Heart right ventricle (tissue), 16 donors: ENCODE results near the gene MGMT. TPM values are rescaled to one million over a fixed set of nuclear protein-coding genes. Genes with fewer than 3 reads are reported as not detected.

ENCODE experiments used
- ATAC-seq, 8 donors: fragments of 200-7000 bp; cut with Tn5 transposase; one replicate each; pipeline ENCODE4 v1.9.1; 2020; ENCODE audit warnings: mild to moderate bottlenecking in 8 of 8, moderate library complexity in 8 of 8, moderate number of reproducible peaks in 1 of 8
- DNase-seq, 2 donors: peaks; one replicate each; pipeline ENCODE4 v3.0.0-alpha.2; 2020
- H3K27ac ChIP-seq, 10 donors: fragments of 200-600 bp; sonication (generic) in 2 of 10; one replicate each; pipeline versions ENCODE4 v1.5.0 to v1.8.0; 2020 to 2022; ENCODE audit warnings: mild to moderate bottlenecking in 3 of 10
- H3K27me3 ChIP-seq, 7 donors: fragments of 200-600 bp; one replicate each; pipeline ENCODE4 v1.8.0; 2021 to 2022; ENCODE audit warnings: mild to moderate bottlenecking in 2 of 7
- H3K36me3 ChIP-seq, 9 donors: fragments of 200-600 bp; sonication (generic) in 1 of 9; one replicate each; pipeline versions ENCODE4 v1.5.0 to v1.8.0; 2020 to 2022; ENCODE audit warnings: mild to moderate bottlenecking in 2 of 9
- H3K4me1 ChIP-seq, 9 donors: fragments of 200-600 bp; sonication (generic) in 1 of 9; one replicate each; pipeline versions ENCODE4 v1.5.0 to v1.8.0; 2020 to 2022; ENCODE audit warnings: mild to moderate bottlenecking in 4 of 9
- H3K4me3 ChIP-seq, 10 donors: fragments of 200-600 bp; sonication (generic) in 2 of 10; one replicate each; pipeline versions ENCODE4 v1.5.0 to v1.8.0; 2020 to 2022; ENCODE audit warnings: mild to moderate bottlenecking in 7 of 10, moderate library complexity in 2 of 10
- H3K9me3 ChIP-seq, 11 donors: fragments of 200-600 bp in 10 of 11; sonication (generic) in 2 of 11; one replicate each; pipeline versions ENCODE4 v1.5.0 to v1.8.0; 2013 to 2022; ENCODE audit warnings: mild to moderate bottlenecking in 2 of 11, control low read depth in 1 of 11, moderate library complexity in 1 of 11
- CTCF ChIP-seq, 9 donors: fragments of 200-600 bp; sonication (generic) in 2 of 9; IDR thresholded peaks; one replicate each; pipeline versions ENCODE4 v1.5.0 to v1.8.0; 2021 to 2022; ENCODE audit warnings: antibody characterized with exemption in 9 of 9, mild to moderate bottlenecking in 5 of 9, moderate library complexity in 1 of 9
- WGBS, 2 donors: extraction: QIAGEN DNeasy Blood & Tissue Kit; methylation state at CpG; one replicate each; pipeline ENCODE4 v1.1.7; 2013; ENCODE audit warnings: inconsistent platforms in 1 of 2; 5-methylcytosine and 5-hydroxymethylcytosine counted together
- intact Hi-C, 10 donors: fragments of 100-400 bp; cut with DNase I; formaldehyde crosslinking; loops; one replicate each; pipeline versions ENCODE4 v1.11.1 to v1.14.2; 2022
- polyA plus RNA-seq, 2 donors: library from polyadenylated mRNA; stranded (reverse); fragments of 200-250 nt; gene quantifications; one replicate each; pipeline ENCODE4 v1.2.3, GENCODE V29; 2013
- total RNA-seq, 10 donors: library from RNA; stranded (reverse); fragmentation: NEBNext Ultra II Directional in 3 of 10; extraction: Animal tissue kit (Norgen Biotek cat#: 25700) in 3 of 10; gene quantifications; one replicate each; pipeline versions ENCODE4 v1.2.1 to v1.2.4, GENCODE V29; 2021 to 2023
- donor health status: Arrhythmogenic right ventricular cardiomyopathy.
- donor health status: ischemic (EF 13 %, LVEDD 7.1; RV severe dilation, severe dysfunction).
- donor health status: healthy with polysubstance abuse.
- donor health status: DM: no; HTN: yes; CAD: no.
- donor health status: DM: no; HTN: no; CAD: no.
- donor health status: ischemic (EF 25% LVEDD 6.9; RV normal size, moderate dysfunction).
- donor health status: ischemic (EF 25% LVEDD 5.7; RV mildly dilated, moderate dysfunction).
- donor health status: healthy.
- donor health status: DM: yes; HTN: yes; CAD: no.
- donor health status: Ischemic cardiomyopathy.
- donor health status: ischemic (EF 35%, LVEDD 5.7; RV mildly dilated, moderate dysfunction).
- donor health status: nonischemic (EF 11% LVEDD 7.7; RV severe dilation, severe dysfunction).
- donor health status: DM: yes; HTN: yes; CAD: no.
- donor health status: PGD.
- donor health status: ischemic (EF 29% LVEDD 5.4; RV normal size, mild dysfunction).
- donor health status: nonischemic (EF 23%, LVEDD 6.1; RV moderate dilation, normal function).

The MGMT gene
- total and polyA plus RNA-seq, 12 donors = 8.4 to 17.8 (median 12.9) TPM

- H3K4me3 ChIP-seq = no peak overlapping the region
- no peaks in the 10 kb centered on the region for H3K4me1 ChIP-seq
- no peaks in the 10 kb centered on the region for H3K36me3 ChIP-seq
- peaks cover 0 to 26% (median 0%) of the 10 kb centered on the region in 11 donors for H3K9me3 ChIP-seq
- 76 to 85% methylated on average over 5 of the region's 5 CpGs for WGBS, 2 donors
- DNase-seq (no peak), ATAC-seq (no peak)
- intact Hi-C loops = no loop called here
- H3K27ac ChIP-seq = no peak overlapping the region
- H3K27me3 ChIP-seq = no peaks in the 10 kb centered on the region
- TF ChIP-seq CTCF (IDR thresholded peaks at IDR 0.05) = no peak
Measured at GRCh38 chr10:129787557-129787956, 320.5 kb downstream of the MGMT start.

- Histone ChIP-seq H3K36me3 (no peaks in the 10 kb centered on the region), H3K4me3 (no peak overlapping the region), H3K9me3 (peaks cover 0 to 26% (median 0%) of the 10 kb centered on the region in 11 donors), H3K4me1 (no peaks in the 10 kb centered on the region), H3K27me3 (no peaks in the 10 kb centered on the region), H3K27ac (no peak overlapping the region)
- no peak for ATAC-seq
- intact Hi-C loops = no loop called here
- DNase-seq = no peak
- WGBS, 2 donors = 83 to 91% methylated on average over 10 of the region's 10 CpGs
- TF ChIP-seq CTCF (IDR thresholded peaks at IDR 0.05) = no peak
Measured at GRCh38 chr10:129788215-129788614, 321.2 kb downstream of the MGMT start.

- Histone ChIP-seq H3K36me3 (no peaks in the 10 kb centered on the region), H3K27me3 (no peaks in the 10 kb centered on the region), H3K4me3 (no peak overlapping the region), H3K9me3 (peaks cover 0 to 32% (median 0%) of the 10 kb centered on the region in 11 donors), H3K27ac (no peak overlapping the region), H3K4me1 (no peaks in the 10 kb centered on the region)
- intact Hi-C loops = no loop called here
- no peak for TF ChIP-seq CTCF (IDR thresholded peaks at IDR 0.05)
- no peak for DNase-seq
- ATAC-seq = no peak
- 75 to 76% methylated on average over 17 of the region's 17 CpGs for WGBS, 2 donors
Measured at GRCh38 chr10:129790715-129791446, 323.8 kb downstream of the MGMT start.

- WGBS, 2 donors = 94 to 98% methylated on average over 7 of the region's 7 CpGs
- Histone ChIP-seq H3K27me3 (no peaks in the 10 kb centered on the region), H3K36me3 (no peaks in the 10 kb centered on the region), H3K4me3 (no peak overlapping the region), H3K9me3 (peaks cover 0 to 32% (median 0%) of the 10 kb centered on the region in 11 donors), H3K27ac (no peak overlapping the region), H3K4me1 (no peaks in the 10 kb centered on the region)
- TF ChIP-seq CTCF (IDR thresholded peaks at IDR 0.05) = no peak
- ATAC-seq (no peak), DNase-seq (no peak)
- intact Hi-C loops = no loop called here
Measured at GRCh38 chr10:129792141-129792540, 325.1 kb downstream of the MGMT start.
